ENCODE data around the gene PCDHGA4.

The PCDHGA4 gene

GRCh38 chr5:141398608-141399007, 43.8 kb downstream of the PCDHGA4 start:
- H3K4me2 ChIP-seq: no peak overlapping the region
- H3K9ac ChIP-seq: no peak overlapping the region
- no peaks in the 10 kb centered on the region for H4K20me1 ChIP-seq
- H3K36me3 ChIP-seq: no peaks in the 10 kb centered on the region
- H3K4me3 ChIP-seq: no peak overlapping the region
- H3K4me1 ChIP-seq: no peaks in the 10 kb centered on the region
- H3K27me3 ChIP-seq: no peaks in the 10 kb centered on the region
- no peak for TF ChIP-seq Cebpa-rat (IDR thresholded peaks at IDR 0.05)
- H3K27ac ChIP-seq: no peak overlapping the region
- H3K9me3 ChIP-seq: peaks cover 58% of the 10 kb centered on the region

GRCh38 chr5:141399555-141400258, 44.9 kb downstream of the PCDHGA4 start:
- Histone ChIP-seq H3K27me3 (no peaks in the 10 kb centered on the region), H3K27ac (no peak overlapping the region), H3K9me3 (peaks cover 47% of the 10 kb centered on the region), H3K9ac (no peak overlapping the region), H3K36me3 (no peaks in the 10 kb centered on the region), H3K4me2 (no peak overlapping the region), H3K4me1 (no peaks in the 10 kb centered on the region), H4K20me1 (no peaks in the 10 kb centered on the region), H3K4me3 (no peak overlapping the region)
- no peak for TF ChIP-seq Cebpa-rat (IDR thresholded peaks at IDR 0.05)

GRCh38 chr5:141402553-141403243, 47.9 kb downstream of the PCDHGA4 start, which contains the start of gene PCDHGA9:
TSS of gene PCDHGA9 (plus strand) at chr5:141402778. CDS start at chr5:141402953, 175 bp downstream.
- no peak within 1 kb of the TSS for H3K27ac ChIP-seq
- H4K20me1 ChIP-seq: no peaks in the 10 kb centered on the region
- no peaks in the 10 kb centered on the region for H3K36me3 ChIP-seq
- no peak for TF ChIP-seq Cebpa-rat (IDR thresholded peaks at IDR 0.05)
- H3K27me3 ChIP-seq: no peaks in the 10 kb centered on the region
- no peak within 1 kb of the TSS for H3K4me3 ChIP-seq
- no peak within 1 kb of the TSS for H3K9ac ChIP-seq
- peaks cover 44% of the 10 kb centered on the region for H3K9me3 ChIP-seq
- no peaks in the 10 kb centered on the region for H3K4me1 ChIP-seq
- H3K4me2 ChIP-seq: no peak within 1 kb of the TSS

- Histone ChIP-seq H3K27me3 (no peaks in the 10 kb centered on the region), H3K4me3 (no peak overlapping the region), H3K4me2 (no peak overlapping the region), H3K4me1 (no peaks in the 10 kb centered on the region), H4K20me1 (no peaks in the 10 kb centered on the region), H3K27ac (no peak overlapping the region), H3K36me3 (no peaks in the 10 kb centered on the region), H3K9ac (no peak overlapping the region), H3K9me3 (peaks cover 48% of the 10 kb centered on the region)
- no peak for TF ChIP-seq Cebpa-rat (IDR thresholded peaks at IDR 0.05)
Observed at GRCh38 chr5:141403387-141403786, 48.6 kb downstream of the PCDHGA4 start.

Measured in BLaER1 (cell line).